ENCODE measurements around the gene DDX24. TPM values are rescaled to one million over a fixed set of nuclear protein-coding genes. Genes with fewer than 3 reads are reported as not detected.

Gene DDX24
- total RNA-seq, 1 experiment from 2014 or later = 174 TPM

- ATAC-seq = peak; percentile 95
- TF ChIP-seq, protein P1, sequence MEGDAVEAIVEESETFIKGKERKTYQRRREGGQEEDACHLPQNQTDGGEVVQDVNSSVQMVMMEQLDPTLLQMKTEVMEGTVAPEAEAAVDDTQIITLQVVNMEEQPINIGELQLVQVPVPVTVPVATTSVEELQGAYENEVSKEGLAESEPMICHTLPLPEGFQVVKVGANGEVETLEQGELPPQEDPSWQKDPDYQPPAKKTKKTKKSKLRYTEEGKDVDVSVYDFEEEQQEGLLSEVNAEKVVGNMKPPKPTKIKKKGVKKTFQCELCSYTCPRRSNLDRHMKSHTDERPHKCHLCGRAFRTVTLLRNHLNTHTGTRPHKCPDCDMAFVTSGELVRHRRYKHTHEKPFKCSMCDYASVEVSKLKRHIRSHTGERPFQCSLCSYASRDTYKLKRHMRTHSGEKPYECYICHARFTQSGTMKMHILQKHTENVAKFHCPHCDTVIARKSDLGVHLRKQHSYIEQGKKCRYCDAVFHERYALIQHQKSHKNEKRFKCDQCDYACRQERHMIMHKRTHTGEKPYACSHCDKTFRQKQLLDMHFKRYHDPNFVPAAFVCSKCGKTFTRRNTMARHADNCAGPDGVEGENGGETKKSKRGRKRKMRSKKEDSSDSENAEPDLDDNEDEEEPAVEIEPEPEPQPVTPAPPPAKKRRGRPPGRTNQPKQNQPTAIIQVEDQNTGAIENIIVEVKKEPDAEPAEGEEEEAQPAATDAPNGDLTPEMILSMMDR (IDR thresholded peaks at IDR 0.05) = peak; percentile 95
- TF ChIP-seq SP1 (CRISPR knock-in tag; conservative IDR thresholded peaks at IDR 0.05) (0 out of 2 replicates have a peak, but pooled peaks have one; percentile 29), ATF3 (CRISPR knock-in tag; conservative IDR thresholded peaks at IDR 0.05) (no peak), GTF2I (CRISPR knock-in tag; conservative IDR thresholded peaks at IDR 0.05) (0 out of 2 replicates have a peak, but pooled peaks have one; percentile 8)
- Mint-ChIP-seq H3K27ac (no peak overlapping the region), H3K4me1 (0 out of 2 replicates have a peak, but pooled peaks cover 3% of the 10 kb centered on the region), H3K27me3 (ENCODE audit: low read depth) (peaks cover 4% of the 10 kb centered on the region; the same call in 1 of the 2 replicates), H3K36me3 (no peaks in the 10 kb centered on the region), H3K4me3 (no peak overlapping the region), H3K9me3 (no peaks in the 10 kb centered on the region)
- ChIA-PET CTCF (interaction anchor here (0.6 to 9.0 kb wide), 11 partner anchors 9 to 63 kb away, joined by 3 to 230 read pairs (median 4); partner anchors contain the start of gene OTUB2), POLR2A (no interaction called here)
- DNase-seq (ENCODE audit: low spot score) = peak; percentile 69
Measured at GRCh38 chr14:94001501-94002396, 79.3 kb downstream of the DDX24 start.

GRCh38 chr14:94001016-94001415 is 80.0 kb downstream of the DDX24 start:
- Mint-ChIP-seq H3K9me3 (no peaks in the 10 kb centered on the region), H3K4me1 (peaks cover 4% of the 10 kb centered on the region; the same call in 1 of the 2 replicates), H3K4me3 (no peak overlapping the region), H3K27me3 (ENCODE audit: low read depth) (peaks cover 4% of the 10 kb centered on the region; the same call in 1 of the 2 replicates), H3K27ac (no peak overlapping the region), H3K36me3 (no peaks in the 10 kb centered on the region)
- TF ChIP-seq AFF4 (CRISPR knock-in tag; IDR thresholded peaks at IDR 0.05; ENCODE audit: borderline replicate concordance) (no peak), TEAD4 (CRISPR knock-in tag; IDR thresholded peaks at IDR 0.05) (no peak), RELA (CRISPR knock-in tag; IDR thresholded peaks at IDR 0.05; ENCODE audit: borderline replicate concordance) (no peak), ZNF425 (CRISPR knock-in tag; conservative IDR thresholded peaks at IDR 0.05) (no peak), FOXK1 (CRISPR knock-in tag; IDR thresholded peaks at IDR 0.05) (no peak), TCF7 (CRISPR knock-in tag; IDR thresholded peaks at IDR 0.05; ENCODE audit: low read depth) (no peak), MYBL2 (CRISPR knock-in tag; IDR thresholded peaks at IDR 0.05) (no peak), FOXP4 (CRISPR knock-in tag; IDR thresholded peaks at IDR 0.05) (no peak), TP53 (CRISPR knock-in tag; IDR thresholded peaks at IDR 0.05) (no peak), NR3C1 (CRISPR knock-in tag; conservative IDR thresholded peaks at IDR 0.05; ENCODE audit: low read depth) (no peak)
- TF ChIP-seq, protein P2, sequence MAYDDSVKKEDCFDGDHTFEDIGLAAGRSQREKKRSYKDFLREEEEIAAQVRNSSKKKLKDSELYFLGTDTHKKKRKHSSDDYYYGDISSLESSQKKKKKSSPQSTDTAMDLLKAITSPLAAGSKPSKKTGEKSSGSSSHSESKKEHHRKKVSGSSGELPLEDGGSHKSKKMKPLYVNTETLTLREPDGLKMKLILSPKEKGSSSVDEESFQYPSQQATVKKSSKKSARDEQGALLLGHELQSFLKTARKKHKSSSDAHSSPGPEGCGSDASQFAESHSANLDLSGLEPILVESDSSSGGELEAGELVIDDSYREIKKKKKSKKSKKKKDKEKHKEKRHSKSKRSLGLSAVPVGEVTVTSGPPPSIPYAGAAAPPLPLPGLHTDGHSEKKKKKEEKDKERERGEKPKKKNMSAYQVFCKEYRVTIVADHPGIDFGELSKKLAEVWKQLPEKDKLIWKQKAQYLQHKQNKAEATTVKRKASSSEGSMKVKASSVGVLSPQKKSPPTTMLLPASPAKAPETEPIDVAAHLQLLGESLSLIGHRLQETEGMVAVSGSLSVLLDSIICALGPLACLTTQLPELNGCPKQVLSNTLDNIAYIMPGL (CRISPR knock-in tag; IDR thresholded peaks at IDR 0.05) = no peak
- TF ChIP-seq, protein P3, sequence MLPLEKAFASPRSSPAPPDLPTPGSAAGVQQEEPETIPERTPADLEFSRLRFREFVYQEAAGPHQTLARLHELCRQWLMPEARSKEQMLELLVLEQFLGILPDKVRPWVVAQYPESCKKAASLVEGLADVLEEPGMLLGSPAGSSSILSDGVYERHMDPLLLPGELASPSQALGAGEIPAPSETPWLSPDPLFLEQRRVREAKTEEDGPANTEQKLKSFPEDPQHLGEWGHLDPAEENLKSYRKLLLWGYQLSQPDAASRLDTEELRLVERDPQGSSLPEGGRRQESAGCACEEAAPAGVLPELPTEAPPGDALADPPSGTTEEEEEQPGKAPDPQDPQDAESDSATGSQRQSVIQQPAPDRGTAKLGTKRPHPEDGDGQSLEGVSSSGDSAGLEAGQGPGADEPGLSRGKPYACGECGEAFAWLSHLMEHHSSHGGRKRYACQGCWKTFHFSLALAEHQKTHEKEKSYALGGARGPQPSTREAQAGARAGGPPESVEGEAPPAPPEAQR (CRISPR knock-in tag; IDR thresholded peaks at IDR 0.05) = no peak
- TF ChIP-seq, protein P1 (IDR thresholded peaks at IDR 0.05) = no peak
- ChIA-PET CTCF (interaction anchor here (0.7 to 9.0 kb wide), 10 partner anchors 9 to 94 kb away, joined by 3 to 230 read pairs (median 4); partner anchors contain the start of gene OTUB2), POLR2A (no interaction called here)
- DNase-seq (ENCODE audit: low spot score) (no peak), ATAC-seq (no peak)

All from WTC11 (cell line).